Amniotic epithelial cell (primary cell): ENCODE data around the gene LGI2.

ENCODE experiments used
- DNase-seq: peaks from one replicate; pipeline ENCODE4 v3.0.0-alpha.2; 2010; ENCODE audit warnings: low read depth

LGI2 gene

GRCh38 chr4:24963277-24963676, 67.5 kb downstream of the LGI2 start:
- DNase-seq = no peak

DNA sequence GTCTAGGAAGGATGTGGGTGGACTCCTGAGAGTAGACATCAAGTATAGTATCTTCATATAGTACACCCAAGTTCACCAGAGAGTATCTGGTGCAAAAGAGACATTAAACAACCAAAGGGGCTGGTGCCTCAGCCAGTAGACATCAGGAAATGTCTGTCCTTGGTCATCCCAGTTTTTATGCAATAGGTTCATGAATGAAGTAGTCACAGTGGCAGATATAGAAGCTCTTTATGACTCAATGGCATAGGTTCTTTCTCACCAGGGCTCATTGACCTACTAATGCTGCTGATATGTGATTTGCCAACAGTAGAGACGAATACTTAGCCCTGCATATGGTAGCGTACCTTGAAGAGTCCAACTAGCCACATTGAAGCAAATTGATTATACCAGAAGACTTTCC, 72.9 kb downstream of the LGI2 start:
- DNase-seq = no peak

DNA sequence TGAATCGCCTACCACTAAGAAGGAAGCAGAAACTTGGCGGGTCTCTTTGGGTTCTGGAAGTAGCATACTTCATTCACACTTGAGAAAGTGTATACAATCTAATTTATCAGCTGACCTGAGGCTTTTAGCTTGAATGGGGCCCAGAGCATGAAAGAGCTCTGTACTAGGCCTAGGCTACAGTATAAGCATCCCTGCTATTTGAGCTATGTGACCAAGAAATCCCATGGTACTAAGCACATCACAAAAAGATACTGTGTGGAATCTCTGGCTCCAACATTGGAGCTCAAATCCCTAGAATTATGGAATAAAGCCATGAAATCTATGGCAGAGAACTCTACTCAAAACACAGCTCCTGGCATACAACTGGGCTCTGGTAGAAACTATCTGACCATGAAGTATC, 74.0 kb downstream of the LGI2 start:
- no peak for DNase-seq

DNA sequence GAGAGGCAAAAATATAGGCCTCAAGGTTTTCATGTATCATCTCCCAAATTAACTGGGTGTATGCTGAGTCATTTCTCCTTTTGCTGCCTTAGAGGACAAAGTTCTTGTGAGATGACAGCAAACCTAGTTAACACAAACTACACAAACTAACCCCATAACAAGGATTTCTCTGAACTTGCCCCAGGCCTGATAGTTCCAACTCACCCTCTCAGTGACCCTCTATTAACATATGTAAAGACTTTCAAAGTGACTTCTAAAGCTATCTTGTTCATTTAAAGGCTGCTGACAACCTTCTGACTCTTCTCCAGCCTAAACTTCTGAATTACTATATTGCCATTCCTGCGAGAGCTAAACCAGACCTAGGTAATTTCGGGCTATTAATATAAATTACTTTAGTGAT, 74.7 kb downstream of the LGI2 start:
- DNase-seq = no peak

DNA sequence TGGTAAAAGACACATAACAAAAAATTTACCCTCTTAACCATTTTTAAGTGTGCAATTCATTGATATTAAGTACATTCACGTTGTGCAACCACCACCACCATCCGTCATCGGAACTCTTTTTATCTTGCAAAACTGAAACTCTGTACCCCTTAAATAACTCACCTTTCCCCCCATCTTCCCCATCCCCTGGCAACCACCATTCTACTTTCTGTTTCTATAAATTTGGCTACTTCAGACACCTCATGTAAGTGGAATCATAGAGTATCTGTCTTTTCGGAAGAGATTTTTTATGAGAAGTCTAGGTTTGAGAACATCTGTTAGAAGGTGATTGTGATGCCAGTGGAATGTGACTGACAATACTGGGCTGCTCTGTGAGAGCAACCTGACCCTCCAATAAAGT, 78.1 kb downstream of the LGI2 start:
- DNase-seq = no peak

DNA sequence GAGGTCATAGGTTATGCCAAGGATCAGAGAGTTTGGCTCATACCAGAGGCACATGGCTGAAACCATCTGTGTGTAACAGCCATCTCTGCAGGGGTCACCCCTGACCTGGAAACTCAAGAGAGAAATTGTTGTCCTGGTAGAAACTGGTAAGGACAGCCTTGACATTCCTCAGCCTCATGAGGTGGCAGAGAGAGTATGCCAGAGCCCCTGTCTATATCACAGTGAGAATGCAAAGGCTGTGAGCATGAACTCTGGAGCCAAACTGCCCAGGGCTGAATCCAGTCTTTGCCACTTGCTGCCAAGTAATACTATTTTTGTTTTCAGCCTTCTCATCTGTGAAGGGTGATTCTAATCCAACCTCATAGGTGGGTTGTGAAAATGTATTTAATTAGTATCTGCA, 80.8 kb downstream of the LGI2 start:
- no peak for DNase-seq
